GM11168 (cell line): ENCODE measurements around the gene COG4.
"Not testable (repeated sequence)": the region's sequence is repeated elsewhere in the genome, so short reads cannot be mapped to it uniquely, and the experiment has no call there.

Experiments
- in situ Hi-C: fragments of 300-500 bp; cut with MboI; formaldehyde crosslinking; loops from one replicate; pipeline ENCODE4 v1.12.0; 2022; ENCODE audit warnings: low sequenced_read_pairs; ENCODE audit not compliant: unreplicated experiment

COG4 gene

DNA sequence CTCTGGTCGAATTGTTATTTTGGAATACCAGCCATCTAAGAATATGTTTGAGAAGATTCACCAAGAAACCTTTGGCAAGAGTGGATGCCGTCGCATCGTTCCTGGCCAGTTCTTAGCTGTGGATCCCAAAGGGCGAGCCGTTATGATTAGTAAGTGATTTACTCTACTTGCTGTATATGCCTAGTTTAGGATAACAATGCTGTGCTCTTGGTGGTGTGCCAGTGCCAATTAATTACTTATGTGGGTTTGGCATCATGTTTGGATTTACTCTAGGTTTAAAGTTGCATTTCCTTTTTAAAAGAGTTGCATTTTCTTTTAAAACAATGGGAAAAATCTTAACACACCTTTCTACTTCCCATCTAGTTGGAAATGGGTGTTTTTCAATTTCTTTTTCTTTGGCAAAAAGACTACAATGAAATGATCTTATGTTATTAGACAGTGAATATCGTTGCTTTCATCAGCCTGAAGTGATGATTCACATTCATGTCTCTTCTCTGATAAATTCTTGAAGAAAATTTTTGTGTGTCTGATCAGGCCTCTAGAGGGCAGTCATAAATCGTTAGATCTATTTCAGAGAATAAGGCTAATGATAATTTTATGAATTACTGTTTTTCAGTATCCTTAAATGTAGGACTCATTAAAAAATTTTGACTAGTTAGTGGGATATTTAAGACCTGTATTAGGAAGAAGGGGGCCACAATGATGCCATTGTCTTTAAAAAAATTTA is 5.9 kb upstream of the COG4 start:
- in situ Hi-C loops = no loop called here

DNA sequence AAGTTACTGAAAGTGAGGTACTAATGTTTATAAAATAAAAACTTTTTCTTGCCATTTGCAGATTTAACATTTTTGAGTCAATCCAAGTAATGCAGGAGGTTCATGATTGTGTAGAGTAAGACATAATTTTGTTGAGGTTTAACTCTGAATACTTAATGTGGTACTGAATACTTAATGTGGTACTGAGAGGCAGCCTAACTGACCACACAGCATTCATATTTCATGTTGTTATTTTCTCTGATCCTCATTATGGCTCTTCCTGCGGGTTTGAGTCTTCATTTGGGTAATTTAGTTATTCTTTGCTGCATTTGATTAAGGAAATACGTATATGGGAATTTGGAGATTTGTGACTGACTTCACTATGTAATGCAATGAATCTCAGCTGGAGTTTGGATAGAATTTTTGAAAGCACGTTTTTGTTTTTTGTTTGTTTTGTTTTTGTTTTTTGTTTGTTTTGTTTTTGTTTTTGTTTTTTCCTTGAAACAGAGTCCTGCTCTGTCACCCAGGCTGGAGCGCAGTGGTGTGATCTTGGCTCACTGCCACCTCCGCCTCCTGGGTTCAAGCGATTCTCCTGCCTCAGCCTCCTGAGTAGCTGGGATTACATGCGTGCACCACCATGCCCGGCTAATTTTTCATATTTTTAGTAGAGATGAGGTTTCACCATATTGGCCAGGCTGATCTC is 4.1 kb upstream of the COG4 start:
- in situ Hi-C loops = no loop called here

DNA sequence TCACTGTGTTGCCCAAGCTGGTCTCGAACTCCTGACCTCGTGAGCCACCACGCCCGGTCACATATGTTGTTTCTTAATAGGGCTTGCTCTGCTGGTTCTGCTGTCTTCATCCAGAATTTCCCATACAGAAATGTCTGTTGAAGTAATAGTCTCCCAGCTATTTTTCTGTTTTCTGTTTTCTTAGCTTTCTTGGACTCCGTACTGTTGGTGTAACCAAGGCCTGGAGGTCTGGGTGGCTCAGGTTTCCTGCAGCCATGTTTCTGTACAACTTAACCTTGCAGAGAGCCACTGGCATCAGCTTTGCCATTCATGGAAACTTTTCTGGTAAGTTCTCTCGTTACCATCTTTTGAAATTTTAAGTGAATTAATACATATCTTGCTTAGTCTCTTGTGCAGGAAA is 3.0 kb upstream of the COG4 start:
- in situ Hi-C loops = no loop called here

DNA sequence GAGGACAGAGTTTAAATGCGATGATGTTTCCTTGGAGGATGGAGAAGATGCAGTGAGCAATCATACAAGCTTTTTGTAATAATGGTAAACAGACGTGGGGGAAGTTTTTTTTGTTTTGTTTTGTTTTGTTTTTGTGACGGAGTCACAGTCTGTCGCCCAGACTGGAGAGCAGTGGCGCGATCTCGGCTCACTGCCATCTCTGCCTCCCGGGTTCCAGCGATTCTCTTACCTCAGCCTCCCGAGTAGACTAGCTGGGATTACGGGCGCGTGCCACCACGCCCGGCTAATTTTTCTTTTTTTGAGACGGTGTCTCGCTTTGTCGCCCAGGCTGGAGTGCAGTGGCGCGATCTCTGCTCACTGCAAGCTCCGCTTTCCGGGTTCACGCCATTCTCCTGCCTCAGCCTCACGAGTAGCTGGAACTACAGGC is 1.1 kb upstream of the COG4 start:
- in situ Hi-C loops = not testable (repeated sequence)

DNA sequence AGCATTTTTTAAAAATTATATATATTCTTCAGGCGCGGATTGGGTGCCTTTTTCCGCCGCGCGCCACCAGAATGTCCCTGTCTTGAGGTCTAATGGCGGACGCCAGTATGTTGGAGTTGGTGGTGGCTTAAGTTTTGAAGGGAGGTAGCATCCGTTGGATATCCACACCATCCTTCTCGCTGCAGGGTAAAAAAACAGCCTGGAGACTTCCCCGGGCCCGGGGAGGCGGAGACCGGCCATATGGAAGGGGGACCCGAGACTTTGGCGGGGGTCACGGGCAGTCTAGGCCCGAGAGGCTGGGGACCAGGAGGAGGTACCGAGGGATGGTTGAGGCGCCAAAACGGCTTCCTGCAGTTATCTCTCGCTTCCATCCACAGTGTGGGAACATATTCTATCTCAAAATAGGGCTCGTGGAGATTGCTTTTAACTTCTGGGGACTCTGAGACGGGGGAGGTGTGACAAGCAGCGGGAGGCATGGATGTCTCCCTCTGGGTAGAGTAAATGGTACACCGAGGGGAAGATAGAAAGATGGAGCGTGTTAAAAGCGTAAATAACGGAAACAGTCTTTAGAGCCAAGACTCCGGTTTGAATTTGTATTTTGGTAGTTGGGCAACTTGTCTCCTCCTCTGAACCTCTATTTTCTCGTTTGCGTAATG is 517 bp upstream of the COG4 start, which contains the start of gene SF3B3:
TSS of gene SF3B3 (plus strand) at position 74 of the 656 bp plus-strand sequence. CDS start 2,841 bp downstream, outside the sequence.
- in situ Hi-C loops = no loop called here

DNA sequence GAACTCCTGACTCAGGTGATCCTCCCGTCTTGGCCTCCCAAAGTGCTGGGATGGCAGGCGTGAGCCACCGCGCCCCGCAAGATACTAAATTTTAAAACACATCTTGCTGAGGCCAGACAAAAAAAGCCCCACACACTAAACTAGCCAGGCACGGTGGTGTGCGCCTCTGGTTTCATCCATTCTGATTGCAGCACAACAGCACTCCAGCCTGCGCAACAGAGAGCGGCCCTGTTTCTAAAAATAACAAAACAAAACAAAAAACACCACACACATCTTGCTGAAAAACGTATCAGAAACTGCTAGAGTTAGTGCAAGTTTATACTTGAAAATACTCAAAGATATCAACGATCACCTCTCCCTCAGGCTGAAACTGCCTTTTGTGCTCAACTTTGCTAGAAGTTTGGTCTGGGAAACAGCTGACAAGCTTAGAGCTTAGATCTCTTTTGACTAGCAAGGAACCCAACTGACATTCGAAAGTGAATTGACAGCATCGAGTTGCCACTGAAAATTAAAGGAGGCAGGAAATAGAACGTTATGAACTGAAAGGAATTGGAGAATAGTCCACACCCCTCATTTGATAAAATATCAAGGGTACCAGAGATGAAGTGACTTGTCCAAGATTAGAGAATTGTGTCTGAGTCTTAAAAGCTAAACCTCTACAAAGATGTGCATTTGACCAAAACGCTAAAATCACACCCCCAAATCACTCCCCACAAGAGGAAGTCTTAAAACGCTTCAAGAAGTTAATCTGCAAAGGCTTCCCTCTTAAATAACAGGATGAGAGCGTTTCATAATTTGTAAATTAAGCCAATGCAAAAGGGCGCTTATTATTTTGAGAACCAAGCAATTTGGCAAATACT is 908 bp downstream of the COG4 start:
- in situ Hi-C loops = no loop called here

DNA sequence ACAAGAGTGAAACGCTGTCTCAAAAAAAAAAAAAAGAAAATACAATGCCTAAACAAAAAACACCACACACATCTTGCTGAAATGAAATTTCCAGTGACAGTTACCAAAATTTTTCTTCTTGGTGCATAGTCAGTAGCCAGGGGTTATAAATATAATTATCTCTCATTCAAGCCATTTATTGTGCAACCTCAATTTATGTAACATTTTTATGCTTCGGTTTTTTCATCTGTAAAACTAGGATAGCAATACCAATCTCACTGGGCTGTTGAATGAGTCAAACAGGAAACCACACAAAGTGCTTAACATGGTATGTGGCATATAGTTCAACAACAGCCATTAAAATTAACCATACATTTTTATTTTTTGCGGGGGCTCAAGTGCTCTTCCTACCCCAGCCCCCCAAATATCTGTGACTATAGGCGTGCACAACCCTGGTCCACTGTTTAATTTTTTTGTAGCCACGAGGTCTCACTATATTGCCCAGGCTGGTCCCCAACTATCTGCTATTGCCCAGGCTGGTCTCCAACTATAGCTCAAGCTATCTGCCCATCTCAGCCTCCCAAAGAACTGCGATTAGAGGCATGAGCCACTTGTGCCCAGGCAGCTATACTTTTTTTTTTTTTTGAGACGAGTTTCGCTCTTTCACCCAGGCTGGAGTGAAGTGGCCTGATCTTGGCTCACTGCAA is 2.6 kb downstream of the COG4 start:
- in situ Hi-C loops = no loop called here

DNA sequence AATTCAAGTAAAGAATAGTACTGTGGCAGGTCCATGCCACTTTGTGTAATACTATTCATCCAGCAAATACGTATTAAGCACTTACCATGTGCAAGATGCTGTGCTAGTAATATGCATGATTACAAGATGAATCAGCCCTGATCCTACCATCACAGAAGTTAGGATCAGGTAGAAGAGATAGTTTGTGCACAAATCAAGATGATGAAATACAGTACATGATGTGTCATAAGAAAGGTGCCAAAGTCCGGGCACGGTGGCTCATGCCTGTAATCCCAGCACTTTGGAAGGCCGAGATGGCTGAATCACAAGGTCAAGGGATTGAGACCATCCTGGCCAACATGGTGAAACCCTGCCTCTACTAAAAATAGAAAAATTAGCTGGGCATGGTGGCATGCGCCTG is 10.9 kb downstream of the COG4 start:
- in situ Hi-C loops = no loop called here

DNA sequence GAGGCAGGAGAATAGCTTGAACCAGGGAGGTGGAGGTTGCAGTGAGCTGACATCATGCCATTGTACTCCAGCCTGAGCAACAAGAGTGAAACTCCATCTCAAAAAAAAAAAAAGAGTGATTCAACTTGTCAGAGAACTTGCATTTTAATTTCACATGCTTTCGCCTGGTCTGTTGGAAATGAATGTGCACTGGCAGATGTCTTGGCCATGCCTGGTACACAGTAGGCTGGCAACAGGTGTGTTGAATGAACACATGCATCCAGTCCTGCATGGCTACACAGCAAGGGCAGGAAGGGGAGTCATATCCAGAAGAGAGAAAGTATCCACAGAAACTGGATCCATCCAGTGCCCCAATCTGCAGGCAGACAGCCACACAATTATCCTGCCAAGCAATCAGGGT is 11.5 kb downstream of the COG4 start:
- in situ Hi-C loops = no loop called here

DNA sequence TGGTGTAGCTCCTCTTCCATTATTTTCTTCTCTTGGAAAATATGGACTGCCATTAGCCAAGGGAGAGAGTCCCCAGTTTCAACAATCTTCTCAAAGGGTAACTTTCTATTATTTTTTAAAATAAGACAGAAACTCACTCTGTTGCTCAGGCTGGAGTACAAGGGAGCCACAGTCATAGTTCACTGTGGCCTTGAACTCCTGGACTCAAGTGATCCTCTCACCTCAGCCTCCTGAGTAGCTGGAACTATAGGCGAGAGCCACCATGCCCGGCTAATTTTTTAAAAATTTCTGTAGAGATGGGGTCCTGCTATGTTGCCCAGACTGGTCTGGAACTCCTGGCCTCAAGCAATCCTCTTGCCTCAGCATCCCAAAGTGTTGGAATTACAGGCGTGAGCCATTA is 13.1 kb downstream of the COG4 start:
- in situ Hi-C loops = no loop called here

DNA sequence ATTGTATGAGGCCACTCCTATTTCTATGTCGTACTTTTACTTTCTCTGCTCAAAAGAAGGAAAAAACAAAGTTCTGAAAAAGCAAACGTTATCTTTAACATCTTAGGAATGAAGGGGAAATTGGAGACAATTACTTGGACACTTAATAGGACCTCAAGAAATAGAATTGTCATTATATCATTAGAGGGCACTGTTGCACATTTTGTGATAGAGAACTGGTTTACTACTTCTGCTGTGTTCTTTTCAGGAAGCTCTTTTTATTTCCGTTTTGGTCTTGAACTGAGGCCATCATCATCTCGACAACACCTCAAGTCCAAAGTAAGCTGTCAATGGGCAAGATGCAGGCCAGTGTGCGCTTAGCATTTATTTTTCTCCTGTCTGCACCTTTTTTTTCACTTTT is 14.6 kb downstream of the COG4 start:
- in situ Hi-C loops = no loop called here

DNA sequence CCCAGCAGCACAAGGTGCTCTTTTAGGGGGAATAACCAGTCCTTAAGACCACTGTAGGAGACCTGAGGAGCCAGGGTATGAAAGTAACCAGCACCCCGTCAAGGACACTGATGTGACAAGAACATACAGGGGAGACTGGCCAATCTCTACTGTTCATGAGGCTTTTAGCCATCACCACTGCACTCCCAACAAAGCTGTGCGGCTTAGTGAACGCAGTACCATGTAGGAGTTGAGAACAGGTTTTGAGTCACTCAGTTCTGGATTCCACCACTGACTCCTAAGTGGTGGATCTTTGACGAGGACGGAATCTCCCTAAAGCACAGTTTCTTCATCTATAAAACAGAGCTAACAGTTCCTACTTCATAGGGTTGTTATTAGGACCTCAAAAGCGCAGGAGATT is 26.8 kb downstream of the COG4 start:
- in situ Hi-C loops = no loop called here

DNA sequence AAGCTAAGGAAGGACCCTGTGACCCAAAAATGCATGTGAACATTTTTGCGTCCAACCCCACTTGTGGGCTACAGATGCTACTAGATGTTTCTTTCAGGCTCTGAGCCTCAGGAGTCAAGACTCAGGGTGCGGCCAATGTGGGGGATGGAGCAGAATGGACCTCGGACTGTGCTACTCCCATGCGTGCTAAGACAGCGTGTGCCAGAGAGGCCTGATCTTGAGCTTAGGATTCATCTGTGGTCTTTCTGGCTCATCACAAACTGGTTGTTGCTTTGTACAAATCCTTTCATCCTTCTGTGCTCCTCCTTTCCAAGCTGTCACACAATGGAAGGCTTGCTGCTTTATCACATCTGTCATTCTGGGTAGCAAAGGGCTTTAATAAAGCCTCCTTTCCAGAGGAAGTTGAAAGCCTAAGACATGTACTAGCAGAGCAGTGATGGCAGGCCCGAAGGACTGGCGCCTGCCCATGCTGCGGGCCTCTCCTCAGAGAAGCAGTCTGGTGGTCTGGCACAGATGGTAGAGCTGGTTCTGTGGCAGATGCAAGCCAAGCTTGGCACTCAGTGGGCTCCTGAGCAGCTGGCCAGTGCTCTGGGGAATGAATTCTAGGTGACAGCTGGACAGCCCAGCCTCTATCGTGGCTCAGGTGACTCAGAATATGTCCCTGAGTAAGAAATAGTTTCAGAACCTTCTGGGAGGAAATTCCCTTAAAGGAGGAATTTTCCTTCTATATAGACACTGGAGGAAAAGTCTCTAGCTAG is 27.8 kb downstream of the COG4 start:
- in situ Hi-C loops = no loop called here

DNA sequence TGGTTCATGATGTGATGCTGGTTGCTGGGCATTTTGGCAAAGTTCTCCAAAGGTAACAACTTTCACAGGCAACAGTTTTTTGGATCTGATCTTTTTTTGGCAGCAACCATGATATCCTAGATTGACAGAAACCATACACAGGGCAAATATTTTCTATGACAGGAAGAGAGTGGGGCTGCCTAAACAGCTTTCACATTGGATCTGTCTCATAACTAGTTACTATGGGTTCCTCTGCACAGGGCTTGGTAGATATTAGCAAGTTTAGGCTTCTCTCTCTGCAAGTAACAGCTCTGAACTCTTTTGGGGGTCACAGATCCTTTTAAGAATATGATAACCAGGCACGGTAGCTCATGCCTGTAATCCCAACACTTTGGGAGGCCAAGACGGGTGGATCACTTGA is 28.6 kb downstream of the COG4 start:
- in situ Hi-C loops = no loop called here

DNA sequence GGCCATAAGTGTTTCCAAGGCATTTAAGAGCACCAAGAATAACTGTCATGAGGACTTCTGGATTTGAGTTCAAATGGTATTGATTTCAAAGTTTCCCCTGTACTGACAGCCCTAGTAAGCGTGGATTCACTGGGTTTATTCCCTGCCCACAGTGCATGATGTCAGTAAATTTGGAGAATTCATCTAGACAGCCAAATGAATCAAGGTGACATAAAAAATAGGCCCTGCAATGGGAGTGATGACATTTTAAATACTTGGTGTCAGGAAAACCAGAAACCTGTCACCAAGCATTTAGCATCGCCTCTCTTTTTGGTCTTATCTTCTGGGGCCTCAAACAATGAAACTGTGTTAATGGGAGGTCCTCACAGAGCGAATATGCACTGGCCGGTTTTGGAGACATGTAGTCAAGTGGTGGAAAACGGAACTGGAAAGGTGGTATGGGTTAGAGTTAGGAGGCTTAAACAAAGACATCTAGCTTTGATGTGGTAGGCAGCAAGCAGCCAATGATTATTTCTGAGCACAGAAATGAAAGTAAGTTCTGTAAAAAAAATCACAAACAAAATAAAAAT is 29.1 kb downstream of the COG4 start:
- in situ Hi-C loops = no loop called here

DNA sequence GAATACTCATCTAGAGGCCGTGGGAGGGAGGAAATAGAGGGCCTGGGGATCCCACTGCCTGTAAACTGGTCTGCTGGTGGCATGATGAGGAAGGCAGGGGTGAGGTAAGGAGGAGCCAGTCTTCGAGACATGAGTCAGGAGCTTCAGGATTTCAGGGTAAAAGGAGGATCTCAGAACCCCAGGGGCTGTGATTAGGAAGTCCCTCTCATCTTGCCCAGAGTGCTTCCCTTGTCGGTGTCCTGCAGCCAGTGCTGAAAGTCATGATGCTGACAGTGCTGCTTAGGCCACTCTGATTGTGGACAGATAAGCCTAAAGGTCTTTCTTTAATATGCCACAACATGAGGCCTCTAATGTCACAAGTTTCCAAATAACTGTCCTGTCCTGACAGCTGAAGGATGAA is 29.6 kb downstream of the COG4 start:
- in situ Hi-C loops = no loop called here

DNA sequence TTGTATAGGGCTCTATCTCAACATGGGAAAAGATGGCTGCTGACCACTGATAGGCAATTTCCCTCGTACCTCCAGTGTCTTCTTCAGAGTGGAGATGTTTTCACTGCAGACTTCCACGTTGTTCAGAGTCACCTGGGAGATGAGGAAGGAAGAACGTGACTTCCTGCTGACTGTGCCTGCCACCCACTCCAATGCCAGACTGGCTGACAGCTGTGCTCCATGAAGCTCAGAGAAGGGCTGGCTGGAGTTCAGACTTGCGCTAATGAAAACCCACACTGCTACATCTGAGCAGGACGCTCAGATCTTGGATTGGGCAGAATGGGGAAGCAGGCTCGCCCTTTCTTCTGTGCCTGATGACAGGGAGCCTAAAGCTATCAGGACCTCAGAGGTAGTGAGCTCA is 33.1 kb downstream of the COG4 start:
- in situ Hi-C loops = no loop called here

DNA sequence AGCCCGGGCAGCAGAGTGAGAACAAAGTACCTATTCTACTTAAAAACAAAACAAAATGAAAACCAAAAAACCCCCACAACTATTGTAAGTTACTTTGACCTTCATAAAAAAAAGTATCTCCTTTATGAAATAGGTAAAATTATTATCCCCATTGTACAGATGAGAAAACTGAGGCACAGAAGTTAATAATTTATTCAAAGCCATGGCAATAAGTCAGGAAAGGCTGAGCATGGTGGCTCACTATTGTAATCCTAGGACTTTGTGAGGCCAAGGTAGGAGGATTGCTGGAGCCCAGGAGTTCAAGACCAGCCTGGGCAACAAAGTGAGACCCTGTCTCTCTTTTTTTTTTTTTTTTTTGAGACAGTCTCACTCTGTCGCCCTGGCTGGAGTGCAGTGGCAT is 38.5 kb downstream of the COG4 start:
- in situ Hi-C loops = no loop called here

DNA sequence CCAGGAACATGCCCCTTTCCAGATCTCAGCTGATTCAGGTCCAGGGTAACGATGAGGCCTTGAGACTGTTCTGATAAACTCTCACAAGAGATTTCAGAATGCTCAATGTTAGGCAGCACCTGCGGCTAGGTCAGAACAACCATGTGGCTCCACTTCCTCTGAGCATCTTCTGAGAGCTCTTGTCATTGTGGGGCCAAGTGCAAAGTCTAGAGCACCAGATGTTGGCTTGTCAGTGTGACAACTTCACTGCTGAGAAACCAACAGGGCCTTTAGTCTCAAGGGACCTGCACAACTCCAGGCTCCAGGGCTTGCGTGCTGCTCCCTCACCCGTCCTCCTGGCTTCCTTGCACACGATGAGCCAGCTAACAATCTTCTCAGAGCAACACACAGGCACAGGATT is 39.9 kb downstream of the COG4 start:
- in situ Hi-C loops = no loop called here
